ENCODE measurements around the gene ST8SIA5. TPM values are rescaled to one million over a fixed set of nuclear protein-coding genes. Genes with fewer than 3 reads are reported as not detected.

ST8SIA5 gene
- total and polyA plus RNA-seq, 2 of the 4 experiments (the other 2 are of a cell fraction): 0.03 TPM; not detected in 1

GRCh38 chr18:46771141-46771540, 14.3 kb upstream of the ST8SIA5 start:
- 0% methylated on average over 1 of the region's 3 CpGs; no CpG with 5 or more reads in 1 of the 2 experiments for WGBS, 2 experiments (ENCODE audit: extremely low coverage in 2 of 2, insufficient read length in 1 of 2)
- Histone ChIP-seq H3K4ac (ENCODE audit: low read depth, low read length) (no peak overlapping the region), H3K9me1 (ENCODE audit: insufficient read depth, low read length) (no peaks in the 10 kb centered on the region), H3K27ac (ENCODE audit: insufficient read depth, low read length) (no peak overlapping the region), H3K27me3 (ENCODE audit: control insufficient read depth, insufficient read depth, low read length) (peaks cover 1% of the 10 kb centered on the region; the same call in 1 of the 2 replicates), H3K23ac (ENCODE audit: low read depth, low read length) (no peak overlapping the region), H2AK5ac (ENCODE audit: low read depth, low read length) (no peak overlapping the region), H2AFZ (replicated peaks; ENCODE audit: low read length, poor library complexity) (no peak overlapping the region), H2BK20ac (ENCODE audit: low read depth, low read length) (no peak overlapping the region), H4K5ac (ENCODE audit: low read depth, low read length) (no peak overlapping the region), H2AK9ac (replicated peaks; ENCODE audit: low read depth, low read length, poor library complexity) (no peak overlapping the region), H3K4me1 (ENCODE audit: control insufficient read depth, insufficient read depth, low read length) (no peaks in the 10 kb centered on the region), H3K4me2 (ENCODE audit: low read depth, low read length) (no peak overlapping the region), H3K9me3 (ENCODE audit: control insufficient read depth, insufficient read depth, low read length) (no peaks in the 10 kb centered on the region), H3K36me3 (ENCODE audit: control insufficient read depth, insufficient read depth, low read length) (no peaks in the 10 kb centered on the region), H4K8ac (ENCODE audit: low read depth in 2 of 2, low read length in 2 of 2) (no peak overlapping the region), H3K9ac (ENCODE audit: low read depth, low read length) (no peak overlapping the region), H2BK5ac (ENCODE audit: low read depth, low read length, poor library complexity, severe bottlenecking) (no peak overlapping the region), H3K56ac (ENCODE audit: extremely low read depth, insufficient read depth, low read length) (no peak overlapping the region), H2BK15ac (ENCODE audit: low read depth, low read length) (no peak overlapping the region), H3K18ac (ENCODE audit: low read depth, low read length) (no peak overlapping the region), H3K14ac (replicated peaks; ENCODE audit: low read depth, low read length) (no peak overlapping the region), H2BK120ac (ENCODE audit: low read depth, low read length) (no peak overlapping the region), H4K20me1 (ENCODE audit: insufficient read depth, low read length) (no peaks in the 10 kb centered on the region), H4K91ac (ENCODE audit: insufficient read depth, low read depth, low read length) (no peak overlapping the region), H3K4me3 (ENCODE audit: insufficient read depth, low read depth, low read length) (no peak overlapping the region), H3K79me1 (ENCODE audit: low read depth in 1 of 2, low read length in 2 of 2) (no peaks in the 10 kb centered on the region)
- no peak for DNase-seq
- TF ChIP-seq FOS (IDR thresholded peaks at IDR 0.05; ENCODE audit: low read depth, low read length) (no peak), RFX5 (IDR thresholded peaks at IDR 0.05; ENCODE audit: low read depth, low read length) (no peak), RCOR1 (IDR thresholded peaks at IDR 0.05; ENCODE audit: insufficient replicate concordance, low read length) (no peak), SMC3 (IDR thresholded peaks at IDR 0.05; ENCODE audit: low read depth, low read length) (no peak), CHD1 (IDR thresholded peaks at IDR 0.05; ENCODE audit: low read depth, low read length) (no peak), ELK1 (IDR thresholded peaks at IDR 0.05; ENCODE audit: borderline replicate concordance, low read depth, low read length) (no peak), POLR2A (IDR thresholded peaks at IDR 0.05; ENCODE audit: low read depth, low read length) (no peak), MAZ (IDR thresholded peaks at IDR 0.05; ENCODE audit: borderline replicate concordance, low read depth, low read length) (no peak), USF2 (IDR thresholded peaks at IDR 0.05; ENCODE audit: low read depth, low read length) (no peak), BHLHE40 (IDR thresholded peaks at IDR 0.05; ENCODE audit: low read depth, low read length) (no peak), RAD21 (IDR thresholded peaks at IDR 0.05; ENCODE audit: low read length) (no peak), MXI1 (IDR thresholded peaks at IDR 0.05; ENCODE audit: borderline replicate concordance, low read depth, low read length) (no peak), NFE2L2 (IDR thresholded peaks at IDR 0.05; ENCODE audit: low read depth, low read length) (no peak), MAFK (IDR thresholded peaks at IDR 0.05; ENCODE audit: low read depth, low read length) (no peak), CEBPB (IDR thresholded peaks at IDR 0.05; ENCODE audit: low read depth, low read length) (no peak)
- TF ChIP-seq, protein P1, sequence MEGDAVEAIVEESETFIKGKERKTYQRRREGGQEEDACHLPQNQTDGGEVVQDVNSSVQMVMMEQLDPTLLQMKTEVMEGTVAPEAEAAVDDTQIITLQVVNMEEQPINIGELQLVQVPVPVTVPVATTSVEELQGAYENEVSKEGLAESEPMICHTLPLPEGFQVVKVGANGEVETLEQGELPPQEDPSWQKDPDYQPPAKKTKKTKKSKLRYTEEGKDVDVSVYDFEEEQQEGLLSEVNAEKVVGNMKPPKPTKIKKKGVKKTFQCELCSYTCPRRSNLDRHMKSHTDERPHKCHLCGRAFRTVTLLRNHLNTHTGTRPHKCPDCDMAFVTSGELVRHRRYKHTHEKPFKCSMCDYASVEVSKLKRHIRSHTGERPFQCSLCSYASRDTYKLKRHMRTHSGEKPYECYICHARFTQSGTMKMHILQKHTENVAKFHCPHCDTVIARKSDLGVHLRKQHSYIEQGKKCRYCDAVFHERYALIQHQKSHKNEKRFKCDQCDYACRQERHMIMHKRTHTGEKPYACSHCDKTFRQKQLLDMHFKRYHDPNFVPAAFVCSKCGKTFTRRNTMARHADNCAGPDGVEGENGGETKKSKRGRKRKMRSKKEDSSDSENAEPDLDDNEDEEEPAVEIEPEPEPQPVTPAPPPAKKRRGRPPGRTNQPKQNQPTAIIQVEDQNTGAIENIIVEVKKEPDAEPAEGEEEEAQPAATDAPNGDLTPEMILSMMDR (conservative IDR thresholded peaks at IDR 0.05; ENCODE audit: low read depth, low read length): no peak
- CTCF ChIA-PET: no interaction called here
- POLR2A ChIA-PET (ENCODE audit: unreplicated experiment): no interaction called here
- intact Hi-C loops (cut with micrococcal nuclease) (no loop called here), dilution Hi-C loops (cut with HindIII; ENCODE audit: low sequenced_read_pairs, unreplicated experiment) (no loop called here), in situ Hi-C loops (cut with MboI; ENCODE audit: low sequenced_read_pairs) (no loop called here)
- BruUV-seq (replicated peaks): no TSS peak
- no peak for ATAC-seq (ENCODE audit: low read depth)
